HepG2 (cell line): ENCODE results near the gene FAM187B. TPM values are rescaled to one million over a fixed set of nuclear protein-coding genes. Genes with fewer than 3 reads are reported as not detected.

ENCODE experiments used
- HES4 ChIP-seq: sonication (generic); formaldehyde crosslinking; IDR thresholded peaks from 2 replicates; pipeline ENCODE4 v1.9.0; 2021; ENCODE audit warnings: mild to moderate bottlenecking, missing genetic modification reagents, borderline replicate concordance
- HNF4G ChIP-seq, 2 experiments: sonication (generic) in 1 of 2; formaldehyde crosslinking in 1 of 2; IDR thresholded peaks; 2 replicates each; pipeline versions ENCODE4 v1.4.0 to v1.6.1; 2011 to 2020; ENCODE audit warnings: borderline replicate concordance in 2 of 2, low read depth in 2 of 2, mild to moderate bottlenecking in 2 of 2, low read length in 1 of 2, missing genetic modification reagents in 1 of 2, moderate library complexity in 1 of 2
- RBM39 ChIP-seq: fragments of 200-400 bp; formaldehyde crosslinking; IDR thresholded peaks from one replicate; pipeline ENCODE4 v1.6.1; 2018; ENCODE audit warnings: antibody characterized with exemption, mild to moderate bottlenecking, low read depth, low read length; ENCODE audit not compliant: poor library complexity, severe bottlenecking
- SAP130 ChIP-seq: IDR thresholded peaks from 2 replicates; pipeline ENCODE4 v1.6.1; 2016; ENCODE audit warnings: low read depth
- SIX1 ChIP-seq: sonication (generic); formaldehyde crosslinking; IDR thresholded peaks from 2 replicates; pipeline ENCODE4 v1.4.0; 2020; ENCODE audit warnings: missing genetic modification reagents, borderline replicate concordance
- SRSF1 ChIP-seq: fragments of 200-400 bp; formaldehyde crosslinking; optimal IDR thresholded peaks from 2 replicates; pipeline ENCODE3; 2017; ENCODE audit warnings: mild to moderate bottlenecking, low read depth, low read length, moderate library complexity
- ZNF136 ChIP-seq: sonication (generic); formaldehyde crosslinking; IDR thresholded peaks from 2 replicates; pipeline ENCODE4 v1.8.1; 2022; ENCODE audit warnings: low read depth, mild to moderate bottlenecking, moderate library complexity, missing genetic modification reagents
- ZNF256 ChIP-seq: sonication (generic); formaldehyde crosslinking; conservative IDR thresholded peaks from 2 replicates; pipeline ENCODE4 v1.4.0; 2020; ENCODE audit warnings: missing genetic modification reagents
- ZNF329 ChIP-seq: sonication (generic); formaldehyde crosslinking; IDR thresholded peaks from 2 replicates; pipeline ENCODE4 v1.9.0; 2021; ENCODE audit warnings: low read depth, mild to moderate bottlenecking, missing genetic modification reagents
- ZNF333 ChIP-seq: sonication (generic); formaldehyde crosslinking; IDR thresholded peaks from 2 replicates; pipeline ENCODE4 v1.4.0; 2020; ENCODE audit warnings: mild to moderate bottlenecking, missing genetic modification reagents, borderline replicate concordance
- ZNF552 ChIP-seq: sonication (generic); formaldehyde crosslinking; IDR thresholded peaks from 2 replicates; pipeline ENCODE4 v1.9.0; 2022; ENCODE audit warnings: missing genetic modification reagents, mild to moderate bottlenecking, borderline replicate concordance
- ZNF660 ChIP-seq: sonication (generic); formaldehyde crosslinking; IDR thresholded peaks from 2 replicates; pipeline ENCODE4 v1.5.1; 2020; ENCODE audit warnings: mild to moderate bottlenecking, low read depth, missing genetic modification reagents, borderline replicate concordance
- polyA plus RNA-seq, 8 experiments: library from polyadenylated mRNA; depleted of rRNA in 3 of 8; stranded (reverse) in 7 of 8; unstranded in 1 of 8; fragments of >200 nt; fragmentation: Illumina TruSeq in 4 of 8; extraction: Trizol in 4 of 8; gene quantifications; 2 replicates each; pipeline versions ENCODE4 v1.2.1 to v1.2.3, GENCODE V29; 2011 to 2016; ENCODE audit warnings: low read depth in 4 of 8, missing spikeins in 1 of 8, mixed read lengths in 1 of 8; ENCODE audit not compliant: insufficient read depth in 1 of 8
- total RNA-seq, 5 experiments: library from RNA; depleted of rRNA; stranded (reverse); fragments of >200 nt; fragmentation: Illumina TruSeq; extraction: Trizol; gene quantifications; 2 replicates each; pipeline ENCODE4 v1.2.3, GENCODE V29; 2016; ENCODE audit warnings: low read depth in 1 of 5
- TF ChIP-seq, protein P1 (sequence below): IDR thresholded peaks from 2 replicates; pipeline ENCODE4 v1.6.1; 2016; ENCODE audit warnings: missing compliant biosample characterization, missing genetic modification reagents, borderline replicate concordance
- TF ChIP-seq, protein P2 (sequence below): sonication (generic); formaldehyde crosslinking; conservative IDR thresholded peaks from 2 replicates; pipeline ENCODE4 v1.4.0; 2020; ENCODE audit warnings: missing genetic modification reagents
- TF ChIP-seq, protein P3 (sequence below): sonication (generic); formaldehyde crosslinking; IDR thresholded peaks from 2 replicates; pipeline ENCODE4 v1.5.0; 2020; ENCODE audit warnings: missing genetic modification reagents
- TF ChIP-seq, protein P4 (sequence below): sonication (generic); formaldehyde crosslinking; IDR thresholded peaks from 2 replicates; pipeline ENCODE4 v1.5.0; 2020; ENCODE audit warnings: missing genetic modification reagents, mild to moderate bottlenecking, borderline replicate concordance
- TF ChIP-seq, protein P5 (sequence below): sonication (generic); formaldehyde crosslinking; IDR thresholded peaks from 2 replicates; pipeline ENCODE4 v1.5.1; 2020; ENCODE audit warnings: mild to moderate bottlenecking, missing genetic modification reagents, moderate library complexity

Gene FAM187B
- total and polyA plus RNA-seq, 2 of the 13 experiments (the other 11 are each of a cell fraction or from before 2014, with no cell fraction given) = not detected

DNA sequence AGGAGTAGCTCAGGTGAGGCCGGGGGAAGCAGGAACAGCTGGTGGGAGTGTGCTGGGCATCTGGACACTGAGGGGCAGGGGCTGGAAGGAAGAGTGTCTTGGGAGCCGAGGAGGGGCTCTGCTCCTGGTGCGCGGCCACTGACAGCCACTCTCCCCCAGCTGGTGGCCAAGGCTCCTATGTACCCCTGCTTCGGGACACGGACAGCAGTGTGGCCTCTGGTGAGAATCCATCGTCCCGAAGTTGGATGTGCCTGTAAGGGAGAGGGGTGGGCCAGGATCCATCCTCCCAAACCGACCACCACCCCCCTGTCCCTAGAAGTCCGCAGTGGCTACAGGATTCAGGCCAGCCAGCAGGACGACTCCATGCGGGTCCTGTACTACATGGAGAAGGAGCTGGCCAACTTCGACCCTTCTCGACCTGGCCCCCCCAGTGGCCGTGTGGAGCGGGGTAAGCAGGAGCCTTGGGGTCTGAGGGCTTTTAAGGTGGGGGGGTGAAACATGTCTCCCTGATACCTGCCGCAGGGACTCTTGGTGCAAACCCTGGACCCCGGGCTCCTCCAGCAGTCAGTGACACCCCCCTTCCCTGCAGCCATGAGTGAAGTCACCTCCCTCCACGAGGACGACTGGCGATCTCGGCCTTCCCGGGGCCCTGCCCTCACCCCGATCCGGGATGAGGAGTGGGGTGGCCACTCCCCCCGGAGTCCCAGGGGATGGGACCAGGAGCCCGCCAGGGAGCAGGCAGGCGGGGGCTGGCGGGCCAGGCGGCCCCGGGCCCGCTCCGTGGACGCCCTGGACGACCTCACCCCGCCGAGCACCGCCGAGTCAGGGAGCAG, 38.2 kb upstream of the FAM187B start (continued):
- TF ChIP-seq, protein P1, sequence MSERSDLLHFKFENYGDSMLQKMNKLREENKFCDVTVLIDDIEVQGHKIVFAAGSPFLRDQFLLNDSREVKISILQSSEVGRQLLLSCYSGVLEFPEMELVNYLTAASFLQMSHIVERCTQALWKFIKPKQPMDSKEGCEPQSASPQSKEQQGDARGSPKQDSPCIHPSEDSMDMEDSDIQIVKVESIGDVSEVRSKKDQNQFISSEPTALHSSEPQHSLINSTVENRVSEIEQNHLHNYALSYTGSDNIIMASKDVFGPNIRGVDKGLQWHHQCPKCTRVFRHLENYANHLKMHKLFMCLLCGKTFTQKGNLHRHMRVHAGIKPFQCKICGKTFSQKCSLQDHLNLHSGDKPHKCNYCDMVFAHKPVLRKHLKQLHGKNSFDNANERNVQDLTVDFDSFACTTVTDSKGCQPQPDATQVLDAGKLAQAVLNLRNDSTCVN (CRISPR knock-in tag) = no peak
- TF ChIP-seq ZNF660 = no peak
- TF ChIP-seq ZNF256 (CRISPR knock-in tag) = no peak
- TF ChIP-seq, protein P2, sequence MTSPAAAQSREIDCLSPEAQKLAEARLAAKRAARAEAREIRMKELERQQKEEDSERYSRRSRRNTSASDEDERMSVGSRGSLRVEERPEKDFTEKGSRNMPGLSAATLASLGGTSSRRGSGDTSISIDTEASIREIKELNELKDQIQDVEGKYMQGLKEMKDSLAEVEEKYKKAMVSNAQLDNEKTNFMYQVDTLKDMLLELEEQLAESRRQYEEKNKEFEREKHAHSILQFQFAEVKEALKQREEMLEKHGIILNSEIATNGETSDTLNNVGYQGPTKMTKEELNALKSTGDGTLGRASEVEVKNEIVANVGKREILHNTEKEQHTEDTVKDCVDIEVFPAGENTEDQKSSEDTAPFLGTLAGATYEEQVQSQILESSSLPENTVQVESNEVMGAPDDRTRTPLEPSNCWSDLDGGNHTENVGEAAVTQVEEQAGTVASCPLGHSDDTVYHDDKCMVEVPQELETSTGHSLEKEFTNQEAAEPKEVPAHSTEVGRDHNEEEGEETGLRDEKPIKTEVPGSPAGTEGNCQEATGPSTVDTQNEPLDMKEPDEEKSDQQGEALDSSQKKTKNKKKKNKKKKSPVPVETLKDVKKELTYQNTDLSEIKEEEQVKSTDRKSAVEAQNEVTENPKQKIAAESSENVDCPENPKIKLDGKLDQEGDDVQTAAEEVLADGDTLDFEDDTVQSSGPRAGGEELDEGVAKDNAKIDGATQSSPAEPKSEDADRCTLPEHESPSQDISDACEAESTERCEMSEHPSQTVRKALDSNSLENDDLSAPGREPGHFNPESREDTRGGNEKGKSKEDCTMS = no peak
- TF ChIP-seq RBM39 = peak; percentile 55
- TF ChIP-seq SAP130 (CRISPR knock-in tag) = 0 out of 2 replicates have a peak, but pooled peaks have one; percentile 1
- peak; percentile 78 for TF ChIP-seq SRSF1
- TF ChIP-seq HES4 = no peak
- TF ChIP-seq ZNF552 (CRISPR knock-in tag) = no peak
- TF ChIP-seq, protein P3, sequence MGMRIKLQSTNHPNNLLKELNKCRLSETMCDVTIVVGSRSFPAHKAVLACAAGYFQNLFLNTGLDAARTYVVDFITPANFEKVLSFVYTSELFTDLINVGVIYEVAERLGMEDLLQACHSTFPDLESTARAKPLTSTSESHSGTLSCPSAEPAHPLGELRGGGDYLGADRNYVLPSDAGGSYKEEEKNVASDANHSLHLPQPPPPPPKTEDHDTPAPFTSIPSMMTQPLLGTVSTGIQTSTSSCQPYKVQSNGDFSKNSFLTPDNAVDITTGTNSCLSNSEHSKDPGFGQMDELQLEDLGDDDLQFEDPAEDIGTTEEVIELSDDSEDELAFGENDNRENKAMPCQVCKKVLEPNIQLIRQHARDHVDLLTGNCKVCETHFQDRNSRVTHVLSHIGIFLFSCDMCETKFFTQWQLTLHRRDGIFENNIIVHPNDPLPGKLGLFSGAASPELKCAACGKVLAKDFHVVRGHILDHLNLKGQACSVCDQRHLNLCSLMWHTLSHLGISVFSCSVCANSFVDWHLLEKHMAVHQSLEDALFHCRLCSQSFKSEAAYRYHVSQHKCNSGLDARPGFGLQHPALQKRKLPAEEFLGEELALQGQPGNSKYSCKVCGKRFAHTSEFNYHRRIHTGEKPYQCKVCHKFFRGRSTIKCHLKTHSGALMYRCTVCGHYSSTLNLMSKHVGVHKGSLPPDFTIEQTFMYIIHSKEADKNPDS (CRISPR knock-in tag) = no peak
- no peak for TF ChIP-seq HNF4G (IDR thresholded peaks at IDR 0.05; ENCODE audit: borderline replicate concordance, low read depth, low read length)
- no peak for TF ChIP-seq HNF4G (CRISPR knock-in tag; IDR thresholded peaks at IDR 0.05; ENCODE audit: borderline replicate concordance, low read depth)
- no peak for TF ChIP-seq ZNF329 (CRISPR knock-in tag)
- no peak for TF ChIP-seq ZNF136 (CRISPR knock-in tag)
- 0 out of 2 replicates have a peak, but pooled peaks have one; percentile 3 for TF ChIP-seq ZNF333 (CRISPR knock-in tag)
- TF ChIP-seq, protein P4, sequence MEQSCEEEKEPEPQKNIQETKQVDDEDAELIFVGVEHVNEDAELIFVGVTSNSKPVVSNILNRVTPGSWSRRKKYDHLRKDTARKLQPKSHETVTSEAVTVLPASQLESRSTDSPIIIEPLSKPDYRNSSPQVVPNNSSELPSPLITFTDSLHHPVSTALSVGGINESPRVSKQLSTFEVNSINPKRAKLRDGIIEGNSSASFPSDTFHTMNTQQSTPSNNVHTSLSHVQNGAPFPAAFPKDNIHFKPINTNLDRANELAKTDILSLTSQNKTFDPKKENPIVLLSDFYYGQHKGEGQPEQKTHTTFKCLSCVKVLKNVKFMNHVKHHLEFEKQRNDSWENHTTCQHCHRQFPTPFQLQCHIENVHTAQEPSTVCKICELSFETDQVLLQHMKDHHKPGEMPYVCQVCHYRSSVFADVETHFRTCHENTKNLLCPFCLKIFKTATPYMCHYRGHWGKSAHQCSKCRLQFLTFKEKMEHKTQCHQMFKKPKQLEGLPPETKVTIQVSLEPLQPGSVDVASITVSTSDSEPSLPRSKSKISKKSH (CRISPR knock-in tag) = no peak
- no peak for TF ChIP-seq SIX1 (CRISPR knock-in tag)
- TF ChIP-seq, protein P5, sequence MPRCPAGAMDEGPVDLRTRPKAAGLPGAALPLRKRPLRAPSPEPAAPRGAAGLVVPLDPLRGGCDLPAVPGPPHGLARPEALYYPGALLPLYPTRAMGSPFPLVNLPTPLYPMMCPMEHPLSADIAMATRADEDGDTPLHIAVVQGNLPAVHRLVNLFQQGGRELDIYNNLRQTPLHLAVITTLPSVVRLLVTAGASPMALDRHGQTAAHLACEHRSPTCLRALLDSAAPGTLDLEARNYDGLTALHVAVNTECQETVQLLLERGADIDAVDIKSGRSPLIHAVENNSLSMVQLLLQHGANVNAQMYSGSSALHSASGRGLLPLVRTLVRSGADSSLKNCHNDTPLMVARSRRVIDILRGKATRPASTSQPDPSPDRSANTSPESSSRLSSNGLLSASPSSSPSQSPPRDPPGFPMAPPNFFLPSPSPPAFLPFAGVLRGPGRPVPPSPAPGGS (CRISPR knock-in tag) = no peak
